Fibroblast of lung (primary cell): ENCODE results near the gene TRPM3. TPM values are rescaled to one million over a fixed set of nuclear protein-coding genes. Genes with fewer than 3 reads are reported as not detected.

Experiments
- DNase-seq, 2 donors: peaks; one replicate each; pipeline versions ENCODE4 v3.0.0 to v3.0.0-alpha.2; 2010; ENCODE audit warnings: low read depth in 2 of 2
- H2AFZ ChIP-seq: 2 replicates; pipeline ENCODE4 v1.5.1; 2012; ENCODE audit warnings: low read length, control low read depth, inconsistent platforms
- H3K27ac ChIP-seq: 2 replicates; pipeline ENCODE4 v1.5.1; 2011; ENCODE audit warnings: low read length, control low read depth; ENCODE audit not compliant: insufficient read depth
- H3K27me3 ChIP-seq: 2 replicates; pipeline ENCODE4 v1.5.1; 2011; ENCODE audit warnings: mild to moderate bottlenecking, low read length; ENCODE audit not compliant: control insufficient read depth, insufficient read depth
- H3K36me3 ChIP-seq: 2 replicates; pipeline ENCODE4 v1.5.1; 2011; ENCODE audit warnings: low read length; ENCODE audit not compliant: control insufficient read depth, insufficient read depth
- H3K4me1 ChIP-seq: 2 replicates; pipeline ENCODE4 v1.5.1; 2011; ENCODE audit warnings: low read length; ENCODE audit not compliant: control insufficient read depth, insufficient read depth; ENCODE audit errors: extremely low read depth
- H3K4me2 ChIP-seq: 2 replicates; pipeline ENCODE4 v1.5.1; 2011; ENCODE audit warnings: low read length, control low read depth; ENCODE audit not compliant: insufficient read depth; ENCODE audit errors: extremely low read depth
- H3K4me3 ChIP-seq, 4 experiments: fragments of 200-600 bp in 1 of 4; sonication (generic) in 1 of 4; replicated peaks in 1 of 4; 2 replicates each; pipeline ENCODE4 v1.5.1; 2011 to 2016; ENCODE audit warnings: low read length in 4 of 4, low read depth in 3 of 4, mild to moderate bottlenecking in 3 of 4, control low read depth in 2 of 4, inconsistent platforms in 1 of 4, mixed read lengths in 1 of 4; ENCODE audit not compliant: insufficient read depth in 1 of 4; ENCODE audit errors: control extremely low read depth in 1 of 4
- H3K79me2 ChIP-seq: 2 replicates; pipeline ENCODE4 v1.5.1; 2012; ENCODE audit warnings: mild to moderate bottlenecking, low read length, inconsistent platforms; ENCODE audit not compliant: control insufficient read depth, insufficient read depth
- H3K9ac ChIP-seq: 2 replicates; pipeline ENCODE4 v1.5.1; 2011; ENCODE audit warnings: mild to moderate bottlenecking, low read length, control low read depth; ENCODE audit not compliant: insufficient read depth
- H3K9me3 ChIP-seq: 2 replicates; pipeline ENCODE4 v1.5.1; 2012; ENCODE audit warnings: low read depth, low read length; ENCODE audit not compliant: control insufficient read depth, insufficient read depth
- H4K20me1 ChIP-seq: 2 replicates; pipeline ENCODE4 v1.5.1; 2011; ENCODE audit warnings: low read length; ENCODE audit not compliant: control insufficient read depth, insufficient read depth; ENCODE audit errors: extremely low read depth
- EZH2 ChIP-seq: IDR thresholded peaks from 2 replicates; pipeline ENCODE4 v1.5.1; 2012; ENCODE audit warnings: low read length, control low read depth, mild to moderate bottlenecking; ENCODE audit errors: missing control alignments
- polyA plus RNA-seq, 2 donors: library from polyadenylated mRNA; depleted of rRNA in 1 of 2; stranded (reverse) in 1 of 2; unstranded in 1 of 2; fragments of >200 nt; gene quantifications; 2 replicates each; pipeline ENCODE4 v1.2.1, GENCODE V29; 2011 to 2012; ENCODE audit warnings: missing spikeins in 1 of 2
- total RNA-seq: library from RNA; depleted of rRNA; stranded (reverse); fragments of >200 nt; gene quantifications from 2 replicates; pipeline ENCODE4 v1.2.1, GENCODE V29; 2014
- TF ChIP-seq, protein P1 (sequence below), 2 donors: IDR thresholded peaks in 1 of 2; conservative IDR thresholded peaks in 1 of 2; 1 replicate in 1 of 2; 2 replicates in 1 of 2; pipeline ENCODE4 v1.5.1; 2011 to 2012; ENCODE audit warnings: low read length in 2 of 2, control low read depth in 1 of 2, inconsistent platforms in 1 of 2, low read depth in 1 of 2, mild to moderate bottlenecking in 1 of 2

Gene TRPM3
- total and polyA plus RNA-seq, 2 donors (not counting 1 experiment from before 2014, with no cell fraction given): 0.05 to 0.50 TPM

DNA sequence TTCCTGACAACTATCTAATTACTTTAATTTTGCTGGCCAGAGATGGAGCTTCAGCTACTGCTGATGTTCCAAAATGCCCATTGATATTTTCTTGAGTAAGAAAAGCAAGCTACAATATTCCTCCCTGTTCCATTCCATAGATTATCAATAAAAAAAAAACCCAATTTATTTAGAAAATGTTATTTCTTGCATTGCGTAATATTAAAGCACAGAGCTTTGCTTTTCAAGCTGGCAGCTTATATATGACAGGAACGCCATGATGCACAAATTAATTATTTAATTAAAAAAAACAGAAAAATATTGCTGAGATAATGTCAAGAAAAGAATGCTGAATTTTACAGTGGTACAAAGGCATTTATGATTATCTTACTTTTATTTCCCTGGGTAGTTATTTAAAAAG is 47.9 kb downstream of the TRPM3 start:
- Histone ChIP-seq H3K9me3 (no peaks in the 10 kb centered on the region), H4K20me1 (no peaks in the 10 kb centered on the region), H2AFZ (no peak overlapping the region), H3K27me3 (no peaks in the 10 kb centered on the region), H3K79me2 (no peaks in the 10 kb centered on the region), H3K4me3 (no peak overlapping the region), H3K9ac (no peak overlapping the region), H3K4me1 (no peaks in the 10 kb centered on the region), H3K27ac (no peak overlapping the region), H3K4me2 (no peak overlapping the region), H3K36me3 (no peaks in the 10 kb centered on the region)
- TF ChIP-seq, protein P1, sequence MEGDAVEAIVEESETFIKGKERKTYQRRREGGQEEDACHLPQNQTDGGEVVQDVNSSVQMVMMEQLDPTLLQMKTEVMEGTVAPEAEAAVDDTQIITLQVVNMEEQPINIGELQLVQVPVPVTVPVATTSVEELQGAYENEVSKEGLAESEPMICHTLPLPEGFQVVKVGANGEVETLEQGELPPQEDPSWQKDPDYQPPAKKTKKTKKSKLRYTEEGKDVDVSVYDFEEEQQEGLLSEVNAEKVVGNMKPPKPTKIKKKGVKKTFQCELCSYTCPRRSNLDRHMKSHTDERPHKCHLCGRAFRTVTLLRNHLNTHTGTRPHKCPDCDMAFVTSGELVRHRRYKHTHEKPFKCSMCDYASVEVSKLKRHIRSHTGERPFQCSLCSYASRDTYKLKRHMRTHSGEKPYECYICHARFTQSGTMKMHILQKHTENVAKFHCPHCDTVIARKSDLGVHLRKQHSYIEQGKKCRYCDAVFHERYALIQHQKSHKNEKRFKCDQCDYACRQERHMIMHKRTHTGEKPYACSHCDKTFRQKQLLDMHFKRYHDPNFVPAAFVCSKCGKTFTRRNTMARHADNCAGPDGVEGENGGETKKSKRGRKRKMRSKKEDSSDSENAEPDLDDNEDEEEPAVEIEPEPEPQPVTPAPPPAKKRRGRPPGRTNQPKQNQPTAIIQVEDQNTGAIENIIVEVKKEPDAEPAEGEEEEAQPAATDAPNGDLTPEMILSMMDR (conservative IDR thresholded peaks at IDR 0.05 in 1 of 2, IDR thresholded peaks at IDR 0.05 in 1 of 2; ENCODE audit: low read depth in 1 of 2, low read length in 2 of 2): no peak
- TF ChIP-seq EZH2: no peak
- no peak for DNase-seq

GRCh38 chr9:71072587-71072986 is 48.8 kb downstream of the TRPM3 start:
- H3K4me1 ChIP-seq: no peaks in the 10 kb centered on the region
- no peak overlapping the region for H3K27ac ChIP-seq
- no peak overlapping the region for H3K9ac ChIP-seq
- TF ChIP-seq EZH2: no peak
- TF ChIP-seq, protein P1 (conservative IDR thresholded peaks at IDR 0.05 in 1 of 2, IDR thresholded peaks at IDR 0.05 in 1 of 2; ENCODE audit: low read depth in 1 of 2, low read length in 2 of 2): no peak
- DNase-seq: no peak
- H3K4me3 ChIP-seq: no peak overlapping the region
- H3K4me2 ChIP-seq: no peak overlapping the region
- no peak overlapping the region for H2AFZ ChIP-seq
- H3K27me3 ChIP-seq: no peaks in the 10 kb centered on the region
- H3K79me2 ChIP-seq: no peaks in the 10 kb centered on the region
- no peaks in the 10 kb centered on the region for H3K9me3 ChIP-seq
- H4K20me1 ChIP-seq: no peaks in the 10 kb centered on the region
- no peaks in the 10 kb centered on the region for H3K36me3 ChIP-seq

- Histone ChIP-seq H4K20me1 (no peaks in the 10 kb centered on the region), H3K79me2 (no peaks in the 10 kb centered on the region), H3K9me3 (no peaks in the 10 kb centered on the region), H3K4me2 (no peak overlapping the region), H3K4me1 (no peaks in the 10 kb centered on the region), H2AFZ (no peak overlapping the region), H3K4me3 (no peak overlapping the region), H3K27ac (no peak overlapping the region), H3K9ac (no peak overlapping the region), H3K27me3 (no peaks in the 10 kb centered on the region), H3K36me3 (no peaks in the 10 kb centered on the region)
- TF ChIP-seq, protein P1 (conservative IDR thresholded peaks at IDR 0.05 in 1 of 2, IDR thresholded peaks at IDR 0.05 in 1 of 2; ENCODE audit: low read depth in 1 of 2, low read length in 2 of 2): no peak
- TF ChIP-seq EZH2: no peak
- no peak for DNase-seq
Measured at GRCh38 chr9:71071633-71072032, 49.8 kb downstream of the TRPM3 start.
